HepG2 (cell line): Measurements from ENCODE around the gene CMTM2. TPM values are rescaled to one million over a fixed set of nuclear protein-coding genes. Genes with fewer than 3 reads are reported as not detected.

ENCODE experiments used
- CCDC6 ChIP-seq: sonication (generic); formaldehyde crosslinking; IDR thresholded peaks from 2 replicates; pipeline ENCODE4 v1.8.1; 2022; ENCODE audit warnings: mild to moderate bottlenecking, missing genetic modification reagents, moderate library complexity
- CENPT ChIP-seq: sonication (generic); formaldehyde crosslinking; IDR thresholded peaks from 2 replicates; pipeline ENCODE4 v1.8.0; 2022; ENCODE audit warnings: low read depth, mild to moderate bottlenecking, moderate library complexity, missing genetic modification reagents
- DDIT3 ChIP-seq: sonication (generic); formaldehyde crosslinking; IDR thresholded peaks from 2 replicates; pipeline ENCODE4 v1.4.0; 2020; ENCODE audit warnings: mild to moderate bottlenecking, missing genetic modification reagents
- JUN ChIP-seq: sonication (generic); formaldehyde crosslinking; IDR thresholded peaks from 2 replicates; pipeline ENCODE4 v1.4.0; 2020; ENCODE audit warnings: mild to moderate bottlenecking, missing genetic modification reagents
- JUNB ChIP-seq: sonication (generic); formaldehyde crosslinking; IDR thresholded peaks from 2 replicates; pipeline ENCODE4 v1.8.0; 2022; ENCODE audit warnings: missing genetic modification reagents, mild to moderate bottlenecking, borderline replicate concordance
- KDM4B ChIP-seq: sonication (generic); formaldehyde crosslinking; IDR thresholded peaks from 2 replicates; pipeline ENCODE4 v1.4.0; 2020; ENCODE audit warnings: missing genetic modification reagents
- KLF15 ChIP-seq: sonication (generic); formaldehyde crosslinking; IDR thresholded peaks from 2 replicates; pipeline ENCODE4 v1.8.1; 2023; ENCODE audit warnings: borderline replicate concordance, mild to moderate bottlenecking, inconsistent platforms, missing genetic modification reagents, mixed read lengths
- MED1 ChIP-seq: sonication (generic); formaldehyde crosslinking; IDR thresholded peaks from 2 replicates; pipeline ENCODE4 v1.4.0; 2020; ENCODE audit warnings: missing genetic modification reagents
- SIN3A ChIP-seq: IDR thresholded peaks from 2 replicates; pipeline ENCODE4 v1.6.1; 2011; ENCODE audit warnings: low read depth, mild to moderate bottlenecking, control low read depth, low read length, borderline replicate concordance
- SMAD9 ChIP-seq: sonication (generic); formaldehyde crosslinking; IDR thresholded peaks from 2 replicates; pipeline ENCODE4 v1.5.1; 2020; ENCODE audit warnings: mild to moderate bottlenecking, missing genetic modification reagents
- SNAPC4 ChIP-seq: sonication (generic); formaldehyde crosslinking; IDR thresholded peaks from 2 replicates; pipeline ENCODE4 v1.4.0; 2020; ENCODE audit warnings: mild to moderate bottlenecking, missing genetic modification reagents
- SPEN ChIP-seq: sonication (generic); formaldehyde crosslinking; IDR thresholded peaks from 2 replicates; pipeline ENCODE4 v1.5.1; 2020; ENCODE audit warnings: low read depth, mild to moderate bottlenecking, missing genetic modification reagents
- SRY ChIP-seq: sonication (generic); formaldehyde crosslinking; IDR thresholded peaks from 2 replicates; pipeline ENCODE4 v1.8.0; 2022; ENCODE audit warnings: mild to moderate bottlenecking, missing genetic modification reagents
- TFE3 ChIP-seq: IDR thresholded peaks from 2 replicates; pipeline ENCODE4 v1.6.1; 2016
- ZBTB37 ChIP-seq: sonication (generic); formaldehyde crosslinking; IDR thresholded peaks from 2 replicates; pipeline ENCODE4 v1.4.0; 2020; ENCODE audit warnings: mild to moderate bottlenecking, missing genetic modification reagents
- ZGPAT ChIP-seq: IDR thresholded peaks from 2 replicates; pipeline ENCODE4 v1.6.1; 2016; ENCODE audit warnings: mild to moderate bottlenecking
- ZNF207 ChIP-seq: fragments of 450-650 bp; IDR thresholded peaks from 2 replicates; pipeline ENCODE4 v1.6.1; 2016; ENCODE audit warnings: antibody characterized with exemption, borderline replicate concordance
- ZNF264 ChIP-seq: sonication (generic); formaldehyde crosslinking; IDR thresholded peaks from 2 replicates; pipeline ENCODE4 v1.4.0; 2020; ENCODE audit warnings: missing genetic modification reagents
- ZNF3 ChIP-seq: IDR thresholded peaks from 2 replicates; pipeline ENCODE4 v1.7.0; 2017; ENCODE audit warnings: inconsistent platforms
- ZNF34 ChIP-seq: sonication (generic); formaldehyde crosslinking; IDR thresholded peaks from 2 replicates; pipeline ENCODE4 v1.4.0; 2020; ENCODE audit warnings: mild to moderate bottlenecking, missing genetic modification reagents, borderline replicate concordance
- polyA plus RNA-seq, 8 experiments: library from polyadenylated mRNA; depleted of rRNA in 3 of 8; stranded (reverse) in 7 of 8; unstranded in 1 of 8; fragments of >200 nt; fragmentation: Illumina TruSeq in 4 of 8; extraction: Trizol in 4 of 8; gene quantifications; 2 replicates each; pipeline versions ENCODE4 v1.2.1 to v1.2.3, GENCODE V29; 2011 to 2016; ENCODE audit warnings: low read depth in 4 of 8, missing spikeins in 1 of 8, mixed read lengths in 1 of 8; ENCODE audit not compliant: insufficient read depth in 1 of 8
- total RNA-seq, 5 experiments: library from RNA; depleted of rRNA; stranded (reverse); fragments of >200 nt; fragmentation: Illumina TruSeq; extraction: Trizol; gene quantifications; 2 replicates each; pipeline ENCODE4 v1.2.3, GENCODE V29; 2016; ENCODE audit warnings: low read depth in 1 of 5

Gene CMTM2
- total and polyA plus RNA-seq, 2 of the 13 experiments (the other 11 are each of a cell fraction or from before 2014, with no cell fraction given): not detected

- TF ChIP-seq SIN3A (no peak), MED1 (peak; percentile 11; the same call in 1 of the 2 replicates), JUN (CRISPR knock-in tag) (0 out of 2 replicates have a peak, but pooled peaks have one; percentile 33), CENPT (CRISPR knock-in tag) (no peak), CCDC6 (CRISPR knock-in tag) (0 out of 2 replicates have a peak, but pooled peaks have one; percentile 33), ZNF207 (no peak), ZBTB37 (no peak), SNAPC4 (CRISPR knock-in tag) (no peak), ZGPAT (CRISPR knock-in tag) (0 out of 2 replicates have a peak, but pooled peaks have one; percentile 66), TFE3 (CRISPR knock-in tag) (0 out of 2 replicates have a peak, but pooled peaks have one; percentile 2), JUNB (CRISPR knock-in tag) (no peak), SRY (CRISPR knock-in tag) (no peak), ZNF34 (CRISPR knock-in tag) (no peak), ZNF3 (no peak), KLF15 (no peak), SMAD9 (CRISPR knock-in tag) (no peak), DDIT3 (CRISPR knock-in tag) (no peak), SPEN (0 out of 2 replicates have a peak, but pooled peaks have one; percentile 19), ZNF264 (CRISPR knock-in tag) (no peak), KDM4B (CRISPR knock-in tag) (no peak)
Observed at GRCh38 chr16:66604376-66605176, 25.3 kb downstream of the CMTM2 start, which contains the start of gene CMTM3 (continued).
